ENCODE data around the gene MT1B.

The MT1B gene

GRCh38 chr16:56623637-56624036 lies 28.0 kb upstream of the MT1B start:
- FAIRE-seq (no peak), DNase-seq (ENCODE audit: insufficient read length) (no peak)
- TF ChIP-seq TAF1 (IDR thresholded peaks at IDR 0.05; ENCODE audit: borderline replicate concordance, low read depth, low read length) (no peak), POLR2A (IDR thresholded peaks at IDR 0.05; ENCODE audit: low read depth, low read length) (no peak), POLR2AphosphoS5 (IDR thresholded peaks at IDR 0.05; ENCODE audit: low read depth, low read length) (no peak)

DNA sequence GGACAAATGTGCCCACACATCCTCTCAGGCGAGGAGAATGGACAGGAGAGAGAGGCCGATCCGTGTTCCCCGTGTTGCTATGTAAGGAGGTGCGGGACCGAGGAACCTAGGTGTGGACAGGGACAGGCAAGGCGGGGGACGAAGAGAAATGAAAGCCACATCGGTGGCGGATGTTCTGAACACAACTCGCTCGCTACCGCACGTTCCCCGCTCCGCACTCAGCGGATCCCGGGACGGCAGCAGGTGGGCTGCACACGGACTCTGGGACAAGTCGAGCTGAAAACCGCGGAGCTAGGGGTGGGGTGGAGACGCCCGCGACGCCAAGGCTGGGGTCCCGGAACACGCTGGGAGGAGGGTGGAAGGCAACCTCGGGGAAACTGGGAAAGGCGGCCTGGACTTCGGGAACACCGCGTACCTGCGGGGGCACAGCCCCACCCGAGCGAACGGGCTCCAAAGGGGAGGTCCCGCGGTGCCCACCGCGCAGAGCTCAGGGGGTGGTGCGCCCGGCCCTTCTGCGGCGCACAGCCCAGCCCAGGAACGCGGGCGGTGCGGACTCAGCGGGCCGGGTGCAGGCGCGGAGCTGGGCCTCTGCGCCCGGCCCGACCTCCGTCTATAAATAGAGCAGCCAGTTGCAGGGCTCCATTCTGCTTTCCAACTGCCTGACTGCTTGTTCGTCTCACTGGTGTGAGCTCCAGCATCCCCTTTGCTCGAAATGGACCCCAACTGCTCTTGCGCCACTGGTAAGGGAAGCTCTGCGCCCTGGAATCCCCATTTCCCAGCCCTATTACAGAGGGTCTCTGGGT lies 26.3 kb upstream of the MT1B start, which contains the start of gene MT1E:
Gene MT1E, plus strand, starts transcription at position 642 of the 803 bp plus-strand sequence. Its CDS starts 71 bp downstream, at position 713.
- DNase-seq (ENCODE audit: insufficient read length) = no peak
- TF ChIP-seq POLR2AphosphoS5 (IDR thresholded peaks at IDR 0.05; ENCODE audit: low read depth, low read length) (no peak), TAF1 (IDR thresholded peaks at IDR 0.05; ENCODE audit: borderline replicate concordance, low read depth, low read length) (no peak), POLR2A (IDR thresholded peaks at IDR 0.05; ENCODE audit: low read depth, low read length) (no peak)
- no peak for FAIRE-seq

- TF ChIP-seq POLR2AphosphoS5 (IDR thresholded peaks at IDR 0.05; ENCODE audit: low read depth, low read length) (no peak), POLR2A (IDR thresholded peaks at IDR 0.05; ENCODE audit: low read depth, low read length) (no peak), TAF1 (IDR thresholded peaks at IDR 0.05; ENCODE audit: borderline replicate concordance, low read depth, low read length) (no peak)
- no peak for FAIRE-seq
- no peak for DNase-seq (ENCODE audit: insufficient read length)
Observed at GRCh38 chr16:56625943-56626654, 25.6 kb upstream of the MT1B start.

DNA sequence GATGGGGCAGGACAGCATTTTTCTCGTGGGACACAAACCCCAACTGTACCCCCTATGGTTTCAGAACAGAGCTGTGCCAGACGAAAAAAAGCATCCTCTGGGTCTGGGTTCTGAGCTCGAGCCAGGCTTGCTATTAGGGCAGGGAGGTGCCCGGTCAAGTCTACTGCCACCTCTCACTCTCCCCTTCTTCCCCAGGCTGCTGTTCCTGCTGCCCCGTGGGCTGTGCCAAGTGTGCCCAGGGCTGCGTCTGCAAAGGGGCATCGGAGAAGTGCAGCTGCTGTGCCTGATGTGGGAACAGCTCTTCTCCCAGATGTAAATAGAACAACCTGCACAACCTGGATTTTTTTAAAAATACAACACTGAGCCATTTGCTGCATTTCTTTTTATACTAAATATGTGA lies 25.0 kb upstream of the MT1B start:
- TF ChIP-seq TAF1 (IDR thresholded peaks at IDR 0.05; ENCODE audit: borderline replicate concordance, low read depth, low read length) (no peak), POLR2A (IDR thresholded peaks at IDR 0.05; ENCODE audit: low read depth, low read length) (no peak), POLR2AphosphoS5 (IDR thresholded peaks at IDR 0.05; ENCODE audit: low read depth, low read length) (no peak)
- no peak for DNase-seq (ENCODE audit: insufficient read length)
- FAIRE-seq = no peak

DNA sequence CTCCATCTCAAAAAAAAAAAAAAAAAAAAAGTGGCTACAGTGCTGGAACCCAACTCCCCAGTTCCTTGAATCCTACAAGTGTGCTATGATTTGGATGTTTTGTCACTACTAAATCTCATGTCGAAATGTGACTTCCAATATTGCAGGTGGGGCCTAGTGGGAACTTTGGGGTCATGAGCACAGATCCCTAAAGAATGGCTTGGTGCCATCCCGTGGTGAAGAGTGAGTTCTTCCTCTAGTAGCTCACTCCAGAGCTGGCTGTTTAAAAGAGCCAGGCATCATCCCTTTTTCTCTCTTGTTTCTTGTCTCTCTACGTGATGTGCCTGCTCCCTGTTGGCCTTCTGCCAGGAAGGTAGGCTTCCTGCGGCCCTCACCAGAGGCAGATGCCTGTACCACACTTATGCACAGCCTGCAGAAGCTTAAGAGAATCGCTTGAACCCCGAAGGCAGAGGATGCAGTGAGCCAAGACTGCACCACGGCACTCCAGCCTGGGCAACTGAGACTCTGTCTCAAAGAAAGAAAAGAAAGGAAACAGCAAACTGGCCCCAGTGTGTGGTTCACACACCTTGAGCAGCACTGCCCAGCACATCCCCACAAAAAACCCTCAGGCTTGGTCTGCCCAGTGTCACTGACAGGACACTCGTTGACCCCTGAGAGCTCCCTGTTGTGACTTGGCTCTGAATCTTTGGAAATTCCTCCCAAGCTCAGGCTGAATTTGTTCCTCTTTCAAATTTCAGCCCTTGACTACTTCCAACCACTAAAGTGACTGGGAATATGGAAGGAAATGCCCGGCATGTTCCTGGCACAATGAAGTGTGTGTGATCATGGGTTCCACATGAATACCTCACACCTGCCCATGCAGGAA lies 23.0 kb upstream of the MT1B start:
- DNase-seq (ENCODE audit: insufficient read length) (no peak), FAIRE-seq (no peak)
- TF ChIP-seq TAF1 (IDR thresholded peaks at IDR 0.05; ENCODE audit: borderline replicate concordance, low read depth, low read length) (no peak), POLR2A (IDR thresholded peaks at IDR 0.05; ENCODE audit: low read depth, low read length) (no peak), POLR2AphosphoS5 (IDR thresholded peaks at IDR 0.05; ENCODE audit: low read depth, low read length) (no peak)

DNA sequence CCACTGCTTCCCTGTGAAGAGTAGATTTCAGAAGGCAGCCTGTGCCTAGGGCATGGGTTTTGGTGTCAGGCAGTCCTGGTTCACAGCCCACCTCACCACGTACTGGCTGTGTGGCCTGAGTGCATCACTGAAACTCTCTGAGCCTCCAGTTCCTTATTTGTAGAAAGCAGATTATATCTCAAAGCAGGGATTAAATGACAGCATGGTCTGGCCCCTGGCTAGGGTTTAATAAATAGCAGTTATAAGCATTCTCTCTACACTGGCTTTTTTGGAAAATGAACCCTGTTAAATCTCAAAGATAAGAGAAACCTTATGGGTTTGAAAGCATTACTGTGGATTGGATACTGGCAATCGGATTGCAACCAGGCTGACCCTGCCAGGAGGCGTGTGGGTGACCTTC lies 22.2 kb upstream of the MT1B start:
- no peak for TF ChIP-seq POLR2A (IDR thresholded peaks at IDR 0.05; ENCODE audit: low read depth, low read length)
- no peak for TF ChIP-seq POLR2AphosphoS5 (IDR thresholded peaks at IDR 0.05; ENCODE audit: low read depth, low read length)
- TF ChIP-seq TAF1 (IDR thresholded peaks at IDR 0.05; ENCODE audit: borderline replicate concordance, low read depth, low read length) = no peak
- DNase-seq (ENCODE audit: insufficient read length) (no peak), FAIRE-seq (no peak)

- FAIRE-seq (peak; percentile 74), DNase-seq (ENCODE audit: insufficient read length) (no peak)
- TF ChIP-seq POLR2AphosphoS5 (IDR thresholded peaks at IDR 0.05; ENCODE audit: low read depth, low read length) = no peak
Observed at GRCh38 chr16:56630134-56630533, 21.6 kb upstream of the MT1B start.

DNA sequence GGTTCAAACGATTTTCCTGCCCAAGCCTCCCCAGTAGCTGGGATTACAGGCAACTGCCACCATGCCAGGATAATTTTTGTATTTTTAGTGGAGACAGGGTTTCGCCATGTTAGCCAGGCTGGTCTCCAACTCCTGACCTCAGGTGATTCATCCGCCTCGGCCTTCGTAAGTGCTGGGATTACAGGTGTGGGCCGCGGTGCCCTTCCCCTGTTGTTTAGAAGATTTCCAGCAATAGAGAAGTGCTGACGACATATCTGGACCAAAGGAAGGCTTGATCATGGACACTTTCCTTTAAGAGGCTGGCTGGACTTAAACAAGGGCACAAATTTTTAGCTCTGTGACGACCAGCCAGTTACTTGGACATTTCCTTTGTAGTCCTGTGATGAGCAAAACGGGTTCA lies 20.5 kb upstream of the MT1B start:
- FAIRE-seq (no peak), DNase-seq (ENCODE audit: insufficient read length) (no peak)
- TF ChIP-seq POLR2A (IDR thresholded peaks at IDR 0.05; ENCODE audit: low read depth, low read length) = no peak
- TF ChIP-seq TAF1 (IDR thresholded peaks at IDR 0.05; ENCODE audit: borderline replicate concordance, low read depth, low read length) = no peak
- no peak for TF ChIP-seq POLR2AphosphoS5 (IDR thresholded peaks at IDR 0.05; ENCODE audit: low read depth, low read length)

GRCh38 chr16:56631832-56632155 lies 19.9 kb upstream of the MT1B start:
- no peak for DNase-seq (ENCODE audit: insufficient read length)
- TF ChIP-seq TAF1 (IDR thresholded peaks at IDR 0.05; ENCODE audit: borderline replicate concordance, low read depth, low read length) (no peak), POLR2AphosphoS5 (IDR thresholded peaks at IDR 0.05; ENCODE audit: low read depth, low read length) (no peak), POLR2A (IDR thresholded peaks at IDR 0.05; ENCODE audit: low read depth, low read length) (no peak)
- FAIRE-seq = no peak

DNA sequence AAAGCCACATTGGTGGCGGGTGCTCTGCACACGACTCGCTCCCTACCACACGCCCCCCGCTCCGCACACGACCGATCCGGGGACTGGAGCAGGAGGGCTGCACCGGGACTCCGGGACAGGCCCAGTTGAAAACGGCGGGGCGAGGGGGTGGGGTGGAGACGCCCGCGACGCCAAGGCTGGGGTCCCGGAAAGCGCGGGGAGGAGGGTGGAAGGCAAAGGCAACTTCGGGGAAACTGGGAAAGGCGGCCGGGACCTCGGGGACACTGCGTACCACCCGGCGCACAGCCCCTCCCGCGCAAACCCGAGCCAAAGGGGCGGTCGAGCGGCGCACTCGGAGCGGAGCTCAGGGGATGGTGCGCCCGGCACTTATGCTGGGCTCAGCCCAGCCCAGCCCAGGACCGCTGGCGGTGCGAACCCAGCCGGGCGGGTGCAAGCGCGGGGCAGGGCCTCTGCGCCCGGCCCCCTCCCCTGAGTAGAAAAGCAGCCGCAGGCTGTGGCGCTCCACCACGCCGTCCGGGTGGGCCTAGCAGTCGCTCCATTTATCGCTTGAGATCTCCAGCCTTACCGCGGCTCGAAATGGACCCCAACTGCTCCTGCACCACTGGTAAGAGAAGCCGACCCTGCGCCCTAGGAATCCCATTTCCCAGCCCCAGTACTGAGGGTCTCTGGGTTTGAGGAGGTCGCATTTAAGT lies 19.4 kb upstream of the MT1B start, which contains the start of gene MT1M:
Gene MT1M, plus strand, starts transcription at position 504 of the 692 bp plus-strand sequence. Its CDS starts 73 bp downstream, at position 577.
- FAIRE-seq (no peak), DNase-seq (ENCODE audit: insufficient read length) (no peak)
- TF ChIP-seq POLR2AphosphoS5 (IDR thresholded peaks at IDR 0.05; ENCODE audit: low read depth, low read length) (no peak), POLR2A (IDR thresholded peaks at IDR 0.05; ENCODE audit: low read depth, low read length) (no peak), TAF1 (IDR thresholded peaks at IDR 0.05; ENCODE audit: borderline replicate concordance, low read depth, low read length) (no peak)
